CD4-positive, alpha-beta memory T cell (primary cell): Measurements from ENCODE around the gene MOB2. TPM values are rescaled to one million over a fixed set of nuclear protein-coding genes. Genes with fewer than 3 reads are reported as not detected.

Experiments used
- CTCF ChIA-PET: fragments of 350-600 bp; sonication (Branson Sonifier 250); formaldehyde crosslinking; loops from one replicate; lab custom pipeline; 2021; ENCODE audit warnings: inconsistent platforms; ENCODE audit not compliant: partially characterized antibody; lab: Charles Lee
- POLR2A ChIA-PET: fragments of 350-600 bp; sonication (Branson Sonifier 250); formaldehyde crosslinking; loops from one replicate; lab custom pipeline; 2021; ENCODE audit not compliant: partially characterized antibody; lab: Charles Lee
- DNase-seq, 5 donors: peaks; one replicate each; pipeline versions ENCODE4 v3.0.0 to v3.0.0-alpha.2; 2020 to 2022; ENCODE audit warnings: mixed read lengths in 1 of 5
- H3K27ac ChIP-seq: one replicate; pipeline ENCODE4 v1.7.0; 2013; ENCODE audit warnings: low read depth, low read length
- H3K27me3 ChIP-seq: 2 replicates; pipeline ENCODE4 v1.7.0; 2013; ENCODE audit warnings: mild to moderate bottlenecking, low read length, moderate library complexity; ENCODE audit not compliant: insufficient read depth
- H3K36me3 ChIP-seq: 2 replicates; pipeline ENCODE4 v1.7.0; 2013; ENCODE audit warnings: mild to moderate bottlenecking, low read length, moderate library complexity; ENCODE audit not compliant: insufficient read depth
- H3K4me1 ChIP-seq: 2 replicates; pipeline ENCODE4 v1.7.0; 2013; ENCODE audit warnings: mild to moderate bottlenecking, low read length, moderate library complexity; ENCODE audit not compliant: insufficient read depth
- H3K4me3 ChIP-seq, 2 donors: one replicate each; pipeline ENCODE4 v1.7.0; 2013; ENCODE audit warnings: low read length in 2 of 2, mild to moderate bottlenecking in 1 of 2
- H3K9me3 ChIP-seq, 2 donors: one replicate each; pipeline ENCODE4 v1.7.0; 2013; ENCODE audit warnings: low read length in 2 of 2, control low read depth in 1 of 2; ENCODE audit not compliant: control insufficient read depth in 1 of 2
- H3K27ac Mint-ChIP-seq, 7 donors: one replicate each; pipeline ENCODE4 v1.8.0; 2020 to 2021; ENCODE audit warnings: mixed read lengths in 7 of 7, mild to moderate bottlenecking in 6 of 7, inconsistent platforms in 3 of 7, moderate library complexity in 3 of 7
- H3K27me3 Mint-ChIP-seq, 2 donors: one replicate each; pipeline ENCODE4 v1.8.0; 2020 to 2021; ENCODE audit warnings: mixed read lengths in 2 of 2
- H3K36me3 Mint-ChIP-seq, 2 donors: one replicate each; pipeline ENCODE4 v1.8.0; 2020 to 2021; ENCODE audit warnings: mixed read lengths in 2 of 2, inconsistent platforms in 1 of 2, mild to moderate bottlenecking in 1 of 2
- H3K4me1 Mint-ChIP-seq, 4 donors: one replicate each; pipeline ENCODE4 v1.8.0; 2020 to 2021; ENCODE audit warnings: mixed read lengths in 4 of 4, mild to moderate bottlenecking in 1 of 4
- H3K4me3 Mint-ChIP-seq, 8 donors: one replicate each; pipeline ENCODE4 v1.8.0; 2020 to 2021; ENCODE audit warnings: mixed read lengths in 8 of 8, mild to moderate bottlenecking in 7 of 8, moderate library complexity in 6 of 8, inconsistent platforms in 3 of 8
- H3K9me3 Mint-ChIP-seq, 8 donors: one replicate each; pipeline ENCODE4 v1.8.0; 2020 to 2021; ENCODE audit warnings: mixed read lengths in 8 of 8, mild to moderate bottlenecking in 5 of 8, inconsistent platforms in 3 of 8, moderate library complexity in 1 of 8
- intact Hi-C: fragments of 100-400 bp; cut with micrococcal nuclease; formaldehyde crosslinking; loops from one replicate; pipeline ENCODE4 v1.15.1; 2023
- polyA plus RNA-seq, 2 donors: library from polyadenylated mRNA; unstranded; fragments of 300-500 nt; fragmentation: Illumina TruSeq; gene quantifications; one replicate each; pipeline ENCODE4 v1.2.3, GENCODE V29; 2021
- total RNA-seq, 2 experiments: library from RNA; stranded (reverse); gene quantifications; one replicate each; pipeline ENCODE4 v1.2.3, GENCODE V29; 2021

Gene MOB2
- total and polyA plus RNA-seq, 4 experiments from 2014 or later, result 48.8 to 74.1 (median 70.1) TPM

- Histone ChIP-seq H3K9me3 (no peaks in the 10 kb centered on the region), H3K27ac (no peak overlapping the region), H3K36me3 (peaks cover 5% of the 10 kb centered on the region), H3K27me3 (no peaks in the 10 kb centered on the region), H3K4me3 (no peak overlapping the region), H3K4me1 (peaks cover 9% of the 10 kb centered on the region)
- POLR2A ChIA-PET, result no interaction called here
- CTCF ChIA-PET, result no interaction called here
- H3K27ac Mint-ChIP-seq, result peak overlapping the region in 2 of 7 donors; percentile 41 to 72
- peak overlapping the region in 1 of 8 donors; percentile 43 for H3K4me3 Mint-ChIP-seq
- H3K27me3 Mint-ChIP-seq, result no peaks in the 10 kb centered on the region
- no peak for DNase-seq
- H3K36me3 Mint-ChIP-seq, result peaks cover 19% of the 10 kb centered on the region in 2 donors
- peaks cover 0 to 1% (median 0%) of the 10 kb centered on the region in 8 donors for H3K9me3 Mint-ChIP-seq
- H3K4me1 Mint-ChIP-seq, result peaks cover 17 to 62% (median 33%) of the 10 kb centered on the region in 4 donors
- intact Hi-C loops, result no loop called here
Observed at GRCh38 chr11:1503708-1504104, 17.1 kb upstream of the MOB2 start.

- Histone ChIP-seq H3K9me3 (no peaks in the 10 kb centered on the region), H3K36me3 (peaks cover 5% of the 10 kb centered on the region), H3K27me3 (no peaks in the 10 kb centered on the region), H3K4me3 (no peak overlapping the region), H3K4me1 (peaks cover 12% of the 10 kb centered on the region), H3K27ac (no peak overlapping the region)
- Mint-ChIP-seq H3K36me3 (peaks cover 24 to 25% of the 10 kb centered on the region in 2 donors), H3K9me3 (no peaks in the 10 kb centered on the region), H3K27me3 (no peaks in the 10 kb centered on the region), H3K4me1 (peaks cover 21 to 66% (median 37%) of the 10 kb centered on the region in 4 donors), H3K4me3 (no peak overlapping the region), H3K27ac (peak overlapping the region in 2 of 7 donors; percentile 41 to 52)
- POLR2A ChIA-PET, result no interaction called here
- intact Hi-C loops, result no loop called here
- CTCF ChIA-PET, result no interaction called here
- DNase-seq, result no peak
Observed at GRCh38 chr11:1502954-1503707, 16.6 kb upstream of the MOB2 start.

DNA sequence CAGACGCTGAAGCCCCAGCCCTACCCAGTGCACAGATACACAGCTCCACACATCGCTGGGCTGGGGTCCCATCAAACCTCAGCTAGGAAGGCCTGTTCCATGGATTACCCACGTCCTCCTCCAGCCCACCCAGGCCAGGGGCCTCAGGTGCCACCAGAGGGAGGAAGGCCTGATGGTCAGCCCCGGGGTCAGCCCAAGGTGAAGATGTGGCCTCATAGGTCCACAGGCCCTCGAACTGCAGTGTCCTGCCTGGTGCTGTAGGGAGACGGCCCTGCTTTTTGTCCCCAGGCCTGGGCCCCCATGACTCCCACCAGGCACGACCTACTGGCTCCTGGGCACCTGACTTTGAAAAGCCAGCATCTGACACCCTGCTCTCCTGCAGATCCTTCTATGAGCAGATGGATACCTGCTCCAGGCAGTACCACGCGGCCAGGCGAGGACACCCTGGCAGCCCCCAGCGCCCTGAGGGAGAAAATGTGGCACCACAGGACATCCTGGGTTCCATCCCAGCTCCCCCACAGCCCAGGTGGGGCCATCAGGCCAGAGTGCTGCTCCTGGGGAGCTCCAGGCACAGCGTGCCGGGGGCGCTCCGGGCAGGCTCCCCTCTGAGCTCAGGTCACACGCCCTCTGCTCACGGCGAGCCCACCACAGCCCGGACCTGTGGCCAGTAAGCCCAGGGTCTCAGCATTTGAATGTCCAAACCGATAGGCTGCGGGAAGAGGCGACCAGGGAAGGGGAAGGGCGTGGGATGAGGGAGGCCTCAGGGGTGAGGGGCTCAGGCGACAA, 15.8 kb upstream of the MOB2 start:
- ChIA-PET POLR2A (no interaction called here), CTCF (no interaction called here)
- Histone ChIP-seq H3K4me3 (no peak overlapping the region), H3K9me3 (no peaks in the 10 kb centered on the region), H3K27ac (no peak overlapping the region), H3K36me3 (peaks cover 5% of the 10 kb centered on the region), H3K4me1 (peaks cover 20% of the 10 kb centered on the region), H3K27me3 (no peaks in the 10 kb centered on the region)
- H3K4me3 Mint-ChIP-seq, result no peak overlapping the region
- no peaks in the 10 kb centered on the region for H3K27me3 Mint-ChIP-seq
- no peak overlapping the region for H3K27ac Mint-ChIP-seq
- no peak for DNase-seq
- no peaks in the 10 kb centered on the region for H3K9me3 Mint-ChIP-seq
- H3K36me3 Mint-ChIP-seq, result peaks cover 24 to 27% of the 10 kb centered on the region in 2 donors
- intact Hi-C loops, result no loop called here
- H3K4me1 Mint-ChIP-seq, result peaks cover 26 to 66% (median 44%) of the 10 kb centered on the region in 4 donors

DNA sequence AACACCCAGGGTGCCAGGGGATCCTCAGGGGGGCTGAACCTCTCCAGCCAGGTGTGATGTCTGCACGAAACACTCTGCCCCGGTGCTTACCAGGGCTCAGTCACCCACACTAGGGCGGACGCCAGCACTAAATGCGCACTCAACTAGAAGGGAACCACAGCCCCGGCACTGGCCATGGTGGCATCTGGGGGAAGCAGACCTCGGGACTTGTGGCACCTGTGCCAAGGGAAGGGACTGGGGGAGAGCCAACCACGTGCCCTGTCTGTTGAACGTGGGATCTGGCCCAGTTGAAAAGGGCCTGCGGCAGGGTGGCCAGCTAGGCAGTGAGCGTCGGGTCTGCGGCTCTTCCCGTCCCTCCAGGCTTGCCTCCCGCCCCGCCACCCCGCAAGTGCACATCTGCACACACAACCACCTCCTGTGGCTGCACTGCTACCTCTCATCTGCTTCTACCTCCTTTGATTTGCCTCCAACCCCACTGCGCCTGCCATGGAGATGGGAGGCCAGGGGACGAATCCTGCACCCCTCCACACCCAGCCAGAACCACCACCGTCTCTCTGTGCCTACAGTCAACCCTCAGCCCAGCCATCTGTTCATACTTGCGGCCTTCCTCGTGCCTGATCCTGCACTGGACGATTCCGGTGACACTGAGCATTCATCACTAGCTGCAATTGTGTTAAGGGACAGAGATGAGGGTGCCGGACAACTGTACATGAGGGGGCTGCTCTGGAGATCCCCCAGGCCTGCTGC, 15.0 kb upstream of the MOB2 start:
- H3K9me3 ChIP-seq, result no peaks in the 10 kb centered on the region
- Mint-ChIP-seq H3K36me3 (peaks cover 24 to 27% of the 10 kb centered on the region in 2 donors), H3K4me1 (peaks cover 31 to 67% (median 48%) of the 10 kb centered on the region in 4 donors), H3K4me3 (no peak overlapping the region), H3K9me3 (no peaks in the 10 kb centered on the region), H3K27me3 (no peaks in the 10 kb centered on the region), H3K27ac (peak overlapping the region in 2 of 7 donors; percentile 67 to 77)
- peaks cover 27% of the 10 kb centered on the region for H3K4me1 ChIP-seq
- H3K4me3 ChIP-seq, result no peak overlapping the region
- H3K36me3 ChIP-seq, result peaks cover 5% of the 10 kb centered on the region
- H3K27me3 ChIP-seq, result no peaks in the 10 kb centered on the region
- ChIA-PET CTCF (no interaction called here), POLR2A (no interaction called here)
- DNase-seq, result no peak
- intact Hi-C loops, result no loop called here
- no peak overlapping the region for H3K27ac ChIP-seq

GRCh38 chr11:1500466-1501420, 14.2 kb upstream of the MOB2 start:
- Histone ChIP-seq H3K27me3 (no peaks in the 10 kb centered on the region), H3K27ac (no peak overlapping the region), H3K4me3 (no peak overlapping the region), H3K4me1 (peaks cover 33% of the 10 kb centered on the region), H3K36me3 (peaks cover 5% of the 10 kb centered on the region), H3K9me3 (no peaks in the 10 kb centered on the region)
- Mint-ChIP-seq H3K36me3 (peaks cover 25 to 27% of the 10 kb centered on the region in 2 donors), H3K4me1 (peaks cover 39 to 70% (median 52%) of the 10 kb centered on the region in 4 donors), H3K27me3 (no peaks in the 10 kb centered on the region), H3K9me3 (no peaks in the 10 kb centered on the region), H3K27ac (peak overlapping the region in 1 of 7 donors; percentile 41), H3K4me3 (no peak overlapping the region)
- DNase-seq, result no peak
- POLR2A ChIA-PET, result no interaction called here
- CTCF ChIA-PET, result interaction anchor here (2.0 kb wide), 1 partner anchor 74 kb away, joined by 6 read pairs; no protein-coding TSS in a partner anchor
- intact Hi-C loops, result no loop called here

- CTCF ChIA-PET, result interaction anchor here (2.0 kb wide), 1 partner anchor 75 kb away, joined by 6 read pairs; no protein-coding TSS in a partner anchor
- Mint-ChIP-seq H3K27me3 (no peaks in the 10 kb centered on the region), H3K9me3 (no peaks in the 10 kb centered on the region), H3K4me1 (peaks cover 40 to 73% (median 53%) of the 10 kb centered on the region in 4 donors), H3K27ac (peak overlapping the region in 2 of 7 donors; percentile 19 to 41), H3K36me3 (peaks cover 26 to 27% of the 10 kb centered on the region in 2 donors), H3K4me3 (peak overlapping the region in 1 of 8 donors; percentile 17)
- Histone ChIP-seq H3K9me3 (no peaks in the 10 kb centered on the region), H3K36me3 (peaks cover 5% of the 10 kb centered on the region), H3K4me1 (peaks cover 33% of the 10 kb centered on the region), H3K4me3 (no peak overlapping the region), H3K27ac (no peak overlapping the region), H3K27me3 (no peaks in the 10 kb centered on the region)
- DNase-seq, result no peak
- POLR2A ChIA-PET, result no interaction called here
- intact Hi-C loops, result no loop called here
Observed at GRCh38 chr11:1499899-1500298, 13.3 kb upstream of the MOB2 start.
